Thyroid gland (tissue), 4 donors: ENCODE measurements around the gene HCN3.

Experiments
- POLR2A ChIP-seq, 2 donors: fragments of 450-650 bp; IDR thresholded peaks; one replicate each; pipeline ENCODE4 v1.6.1; 2017; ENCODE audit warnings: antibody characterized with exemption in 2 of 2, mild to moderate bottlenecking in 2 of 2, moderate library complexity in 1 of 2
- TF ChIP-seq, protein P1 (sequence below), 6 experiments: fragments of 200-600 bp in 3 of 6; fragments of 450-650 bp in 3 of 6; sonication (generic) in 3 of 6; IDR thresholded peaks; one replicate each; pipeline ENCODE4 v1.5.1; 2016 to 2019; ENCODE audit warnings: antibody characterized with exemption in 6 of 6, mild to moderate bottlenecking in 2 of 6, inconsistent platforms in 1 of 6, moderate library complexity in 1 of 6

DNA sequence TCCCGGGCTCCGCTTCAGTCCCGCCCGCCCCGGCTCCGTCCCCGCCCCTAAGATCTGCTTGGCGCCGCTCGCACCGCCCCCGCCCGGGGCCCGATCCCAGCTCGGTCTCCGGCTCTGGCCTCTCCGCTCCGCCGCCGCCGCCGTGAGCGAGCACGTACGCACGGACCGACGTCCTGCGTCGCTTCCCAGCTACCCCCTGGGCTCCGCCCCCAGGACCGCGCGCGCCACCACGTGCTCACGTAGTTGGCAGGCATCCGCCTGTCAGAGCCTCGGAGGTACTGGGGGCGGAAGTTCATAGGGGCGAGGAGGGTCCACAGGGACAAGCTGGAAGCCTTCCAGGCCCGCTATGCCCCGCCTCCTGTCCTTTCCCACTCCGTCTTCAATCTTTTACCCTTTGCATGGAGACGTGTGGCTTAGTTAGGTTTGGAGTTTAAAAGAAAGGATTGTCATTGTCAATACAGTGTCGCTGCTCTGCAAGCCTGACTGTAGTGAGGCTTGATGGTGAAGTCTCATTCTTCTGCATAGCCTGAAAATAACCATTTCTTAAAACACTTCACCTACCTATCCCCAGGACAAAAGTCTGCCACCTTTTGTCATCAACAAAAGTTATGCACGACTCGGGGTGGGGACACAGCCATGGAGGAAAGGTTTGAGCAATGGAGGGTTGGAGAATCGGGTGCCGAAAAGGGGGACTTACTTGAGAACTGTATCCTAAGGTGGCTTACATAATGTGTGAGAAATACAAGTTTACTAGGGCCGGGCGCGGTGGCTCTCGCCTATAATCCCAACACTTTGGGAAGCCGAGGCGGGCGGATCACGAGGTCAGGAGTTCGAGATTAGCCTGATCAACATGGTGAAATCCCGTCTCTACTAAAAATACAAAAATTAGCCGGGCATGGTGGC lies 3.7 kb upstream of the HCN3 start, which contains the start of gene CLK2:
- TF ChIP-seq, protein P1, sequence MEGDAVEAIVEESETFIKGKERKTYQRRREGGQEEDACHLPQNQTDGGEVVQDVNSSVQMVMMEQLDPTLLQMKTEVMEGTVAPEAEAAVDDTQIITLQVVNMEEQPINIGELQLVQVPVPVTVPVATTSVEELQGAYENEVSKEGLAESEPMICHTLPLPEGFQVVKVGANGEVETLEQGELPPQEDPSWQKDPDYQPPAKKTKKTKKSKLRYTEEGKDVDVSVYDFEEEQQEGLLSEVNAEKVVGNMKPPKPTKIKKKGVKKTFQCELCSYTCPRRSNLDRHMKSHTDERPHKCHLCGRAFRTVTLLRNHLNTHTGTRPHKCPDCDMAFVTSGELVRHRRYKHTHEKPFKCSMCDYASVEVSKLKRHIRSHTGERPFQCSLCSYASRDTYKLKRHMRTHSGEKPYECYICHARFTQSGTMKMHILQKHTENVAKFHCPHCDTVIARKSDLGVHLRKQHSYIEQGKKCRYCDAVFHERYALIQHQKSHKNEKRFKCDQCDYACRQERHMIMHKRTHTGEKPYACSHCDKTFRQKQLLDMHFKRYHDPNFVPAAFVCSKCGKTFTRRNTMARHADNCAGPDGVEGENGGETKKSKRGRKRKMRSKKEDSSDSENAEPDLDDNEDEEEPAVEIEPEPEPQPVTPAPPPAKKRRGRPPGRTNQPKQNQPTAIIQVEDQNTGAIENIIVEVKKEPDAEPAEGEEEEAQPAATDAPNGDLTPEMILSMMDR (IDR thresholded peaks at IDR 0.05): peak in 1 of 6 experiments; percentile 13
- TF ChIP-seq POLR2A (IDR thresholded peaks at IDR 0.05): peak in 1 of 2 donors; percentile 89
